D721Med (cell line): ENCODE data around the gene WBP1L.
A peak's percentile ranks its signal among the peaks of the same experiment; 100 is the strongest.

Experiments used
- DNase-seq: peaks from one replicate; pipeline ENCODE4 v3.0.0; 2011; ENCODE audit warnings: low spot score; ENCODE audit not compliant: insufficient read length
- FAIRE-seq: peaks from 2 replicates; lab custom pipeline; 2011; peaks lifted over from hg19 to GRCh38; lab: Jason Lieb, UNC
- TF ChIP-seq, protein P1 (sequence below): IDR thresholded peaks from 2 replicates; pipeline ENCODE4 v1.5.1; 2012; ENCODE audit warnings: mild to moderate bottlenecking, control low read depth; ENCODE audit not compliant: insufficient read depth; ENCODE audit errors: missing control alignments

The WBP1L gene

DNA sequence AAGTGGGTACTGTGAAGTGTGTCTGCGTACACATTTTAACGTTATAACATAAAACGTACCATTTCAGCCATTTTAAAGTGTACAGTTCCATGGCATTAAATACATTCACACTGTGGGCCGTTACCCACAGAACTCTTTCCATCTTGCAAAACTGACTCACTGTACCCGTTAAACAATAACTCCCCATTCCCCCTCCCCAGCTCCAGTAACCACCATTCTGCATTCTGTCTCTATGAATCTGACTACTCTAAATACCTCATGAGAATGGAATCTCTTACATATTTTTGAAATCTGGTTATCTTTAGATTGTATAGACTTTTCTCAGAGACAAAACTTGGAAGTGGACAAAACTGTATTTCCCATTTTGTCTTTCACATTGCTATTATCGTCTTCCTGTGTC lies 38.8 kb upstream of the WBP1L start:
- FAIRE-seq (no peak), DNase-seq (no peak)
- TF ChIP-seq, protein P1, sequence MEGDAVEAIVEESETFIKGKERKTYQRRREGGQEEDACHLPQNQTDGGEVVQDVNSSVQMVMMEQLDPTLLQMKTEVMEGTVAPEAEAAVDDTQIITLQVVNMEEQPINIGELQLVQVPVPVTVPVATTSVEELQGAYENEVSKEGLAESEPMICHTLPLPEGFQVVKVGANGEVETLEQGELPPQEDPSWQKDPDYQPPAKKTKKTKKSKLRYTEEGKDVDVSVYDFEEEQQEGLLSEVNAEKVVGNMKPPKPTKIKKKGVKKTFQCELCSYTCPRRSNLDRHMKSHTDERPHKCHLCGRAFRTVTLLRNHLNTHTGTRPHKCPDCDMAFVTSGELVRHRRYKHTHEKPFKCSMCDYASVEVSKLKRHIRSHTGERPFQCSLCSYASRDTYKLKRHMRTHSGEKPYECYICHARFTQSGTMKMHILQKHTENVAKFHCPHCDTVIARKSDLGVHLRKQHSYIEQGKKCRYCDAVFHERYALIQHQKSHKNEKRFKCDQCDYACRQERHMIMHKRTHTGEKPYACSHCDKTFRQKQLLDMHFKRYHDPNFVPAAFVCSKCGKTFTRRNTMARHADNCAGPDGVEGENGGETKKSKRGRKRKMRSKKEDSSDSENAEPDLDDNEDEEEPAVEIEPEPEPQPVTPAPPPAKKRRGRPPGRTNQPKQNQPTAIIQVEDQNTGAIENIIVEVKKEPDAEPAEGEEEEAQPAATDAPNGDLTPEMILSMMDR, result no peak

DNA sequence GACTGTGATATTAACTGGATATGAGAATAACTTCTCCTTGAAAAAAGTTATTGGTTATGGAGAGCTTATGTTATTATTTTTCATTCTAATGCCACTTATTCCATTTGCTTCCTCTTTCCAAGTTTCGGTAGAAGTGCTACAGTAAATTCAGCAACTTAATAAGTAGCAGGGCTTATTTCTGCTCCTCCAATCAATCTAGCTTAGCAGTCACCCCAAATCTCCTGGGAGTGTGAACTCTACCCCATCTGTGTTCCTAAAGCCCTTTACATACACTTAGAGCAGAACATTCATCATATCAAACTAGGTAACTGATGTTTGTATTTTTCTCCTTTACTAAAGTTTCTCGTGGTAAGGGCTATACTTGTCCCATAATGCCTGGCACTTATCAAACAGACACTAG lies 38.2 kb upstream of the WBP1L start:
- FAIRE-seq (peak; percentile 60), DNase-seq (no peak)
- TF ChIP-seq, protein P1, result no peak

DNA sequence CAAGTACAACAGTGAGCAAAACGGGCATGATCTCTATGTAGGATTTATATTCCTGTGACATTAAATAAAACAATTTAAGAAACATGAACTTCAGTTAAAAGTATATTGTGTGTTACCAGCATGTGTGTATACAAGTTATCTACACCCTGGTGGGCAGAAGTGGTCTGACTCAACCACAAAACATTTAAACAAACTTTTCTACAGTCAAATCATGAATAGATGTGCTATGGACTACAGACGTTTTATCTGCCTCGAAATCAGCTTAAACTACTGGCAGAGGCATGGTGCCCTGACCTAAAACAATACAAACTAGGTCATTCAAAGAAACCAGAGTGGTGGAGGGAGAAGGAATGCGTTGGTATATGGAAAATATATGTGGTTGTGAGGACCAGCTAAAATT lies 33.1 kb upstream of the WBP1L start:
- TF ChIP-seq, protein P1, result no peak
- DNase-seq (no peak), FAIRE-seq (no peak)

DNA sequence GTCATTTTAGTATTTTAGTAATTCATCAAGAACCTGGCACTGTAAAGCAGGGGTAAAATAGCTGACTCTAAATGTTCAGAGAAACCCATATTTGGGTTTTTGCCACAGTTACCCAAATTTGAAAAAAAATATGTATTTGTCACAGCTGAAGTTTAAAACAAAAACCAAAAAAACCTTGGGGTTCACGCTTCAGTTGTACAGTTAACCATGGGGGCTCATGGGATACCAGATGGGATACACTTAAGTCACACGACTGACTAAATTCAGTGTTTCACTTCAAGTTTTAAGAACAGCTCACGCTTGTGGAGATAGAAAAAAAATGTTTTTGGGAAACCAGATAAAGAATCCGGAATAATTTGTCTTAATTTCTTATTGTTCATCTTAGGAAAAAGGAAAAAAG lies 31.7 kb upstream of the WBP1L start:
- FAIRE-seq (no peak), DNase-seq (no peak)
- TF ChIP-seq, protein P1, result no peak

DNA sequence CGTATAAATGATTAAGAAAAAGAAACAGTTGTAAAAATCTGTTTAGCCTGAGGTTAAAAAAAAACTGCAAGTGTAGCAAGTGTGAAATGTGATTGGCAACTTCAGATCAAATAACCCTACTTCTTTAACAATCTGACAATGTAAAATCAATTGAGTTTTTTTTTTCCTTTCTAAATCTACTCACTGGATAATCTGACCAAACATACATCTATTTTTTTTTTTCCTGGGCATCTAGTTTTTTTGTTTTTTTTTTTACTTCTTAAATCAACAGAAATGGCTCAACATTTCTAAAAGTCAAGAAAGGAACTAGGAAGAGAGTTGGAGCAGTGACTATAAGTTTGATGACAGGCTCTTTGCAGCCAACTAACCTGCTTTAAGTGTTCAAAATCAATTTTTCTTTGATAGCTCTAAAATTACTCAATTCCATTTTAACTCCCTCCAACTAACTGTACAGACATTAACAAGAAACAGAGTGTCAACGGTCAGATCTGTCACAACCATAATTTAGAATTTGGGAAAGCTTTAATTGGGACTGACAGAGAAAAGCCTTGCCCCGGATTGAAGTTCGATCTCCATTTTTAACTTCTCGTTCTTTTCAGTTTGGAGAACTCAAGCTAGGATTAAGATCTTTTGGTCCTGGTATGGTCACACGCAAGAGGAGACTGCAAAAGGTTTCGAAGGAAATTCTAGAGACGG lies 30.8 kb upstream of the WBP1L start:
- FAIRE-seq (no peak), DNase-seq (no peak)
- TF ChIP-seq, protein P1, result no peak

DNA sequence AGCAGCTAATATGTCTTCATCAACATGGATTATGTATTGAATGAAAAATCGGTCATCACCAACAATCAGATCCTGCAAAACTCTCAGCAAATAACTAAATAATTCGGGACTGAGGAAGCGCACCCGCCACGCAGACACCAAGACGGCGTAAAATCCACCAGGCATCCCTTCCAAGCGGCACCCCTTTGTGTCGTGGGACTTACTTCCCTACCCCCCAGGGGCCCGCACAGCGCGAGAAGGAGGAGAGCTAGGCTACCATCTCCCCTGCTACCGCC lies 30.3 kb upstream of the WBP1L start:
- TF ChIP-seq, protein P1, result no peak
- no peak for DNase-seq

DNA sequence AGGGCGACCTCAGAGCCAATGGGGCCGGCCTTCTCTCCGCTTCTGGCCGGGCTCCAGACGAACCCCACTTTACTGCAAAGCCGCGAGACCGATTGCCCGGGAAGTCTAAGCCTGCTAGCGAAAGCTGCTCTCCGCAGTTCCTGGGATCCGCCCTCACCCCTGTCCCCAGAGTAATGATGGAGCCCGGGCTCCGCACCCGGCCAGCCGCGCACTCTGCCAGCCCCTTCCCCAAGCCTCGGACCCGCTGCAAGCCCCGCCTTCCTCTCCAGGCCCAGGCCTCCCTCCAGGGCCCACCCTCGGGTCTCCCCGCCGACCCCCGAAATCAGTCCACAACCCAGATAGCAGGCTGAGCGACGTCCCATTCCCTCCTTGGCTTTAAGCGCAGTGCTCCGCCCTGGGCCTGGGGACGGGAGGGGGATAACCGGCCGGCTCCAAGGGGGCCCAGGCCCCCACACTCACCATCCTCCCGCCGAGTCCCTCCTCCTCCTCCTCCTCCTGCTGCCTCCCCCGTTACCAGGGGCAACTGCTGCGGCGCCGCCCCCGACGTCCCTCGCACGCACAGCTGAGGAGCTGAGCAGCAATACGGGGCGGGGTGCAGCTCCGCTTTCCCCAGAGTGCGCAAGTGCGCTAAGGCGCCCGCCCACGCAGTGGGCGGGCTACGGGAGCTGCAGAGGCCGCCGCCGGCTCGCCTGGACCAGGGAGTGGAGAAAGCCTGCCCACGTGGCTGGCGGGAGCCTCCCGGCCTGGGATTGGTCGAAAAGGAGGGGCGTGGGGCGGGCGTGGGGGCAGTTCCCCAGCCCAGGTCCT lies 29.7 kb upstream of the WBP1L start, which contains the start of gene ARL3:
ARL3 (minus strand) TSS at position 584 of the 807 bp plus-strand sequence; CDS start at position 462, 122 bp downstream.
- peak; percentile 90 for DNase-seq
- TF ChIP-seq, protein P1, result no peak
- FAIRE-seq, result no peak

More for the DNA sequence above, 30.3 kb upstream of the WBP1L start:
- FAIRE-seq, result no peak
